ENCODE results near the gene RBMS3.

RBMS3 gene

DNA sequence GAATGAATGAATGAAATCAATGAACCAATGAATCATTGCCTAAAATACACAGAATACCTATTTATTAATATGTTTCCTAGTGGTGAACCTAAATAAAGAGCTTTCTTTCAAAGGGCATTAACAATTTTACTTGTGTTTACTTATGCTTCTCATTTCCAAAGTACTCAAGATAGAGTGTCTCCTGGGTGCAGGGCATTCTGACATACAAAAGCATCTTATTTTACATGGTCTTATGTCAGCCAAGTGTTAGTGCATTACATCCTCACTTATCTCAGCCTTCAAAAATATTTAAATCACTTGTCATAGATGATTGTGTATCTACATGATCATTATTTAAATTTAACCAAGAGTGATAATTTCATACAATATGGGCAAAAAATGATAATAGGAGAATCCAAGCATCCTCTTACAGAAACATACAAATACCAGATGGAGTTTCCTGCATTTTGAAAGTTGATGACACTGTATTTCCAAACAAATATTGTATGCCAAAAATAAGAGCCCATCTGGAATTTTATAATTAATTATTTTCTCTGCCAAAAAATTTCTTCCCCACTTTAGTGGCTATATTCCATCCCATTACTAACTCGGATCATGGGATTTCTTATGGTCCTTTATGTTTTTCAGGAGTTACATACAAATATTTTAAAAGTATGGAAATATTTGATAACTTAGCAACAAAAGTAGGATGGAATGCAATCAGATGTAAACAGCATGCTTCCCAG is 279.0 kb downstream of the RBMS3 start:
- DNase-seq (ENCODE audit: extremely low read depth in 1 of 2, low read depth in 1 of 2), result no peak

DNA sequence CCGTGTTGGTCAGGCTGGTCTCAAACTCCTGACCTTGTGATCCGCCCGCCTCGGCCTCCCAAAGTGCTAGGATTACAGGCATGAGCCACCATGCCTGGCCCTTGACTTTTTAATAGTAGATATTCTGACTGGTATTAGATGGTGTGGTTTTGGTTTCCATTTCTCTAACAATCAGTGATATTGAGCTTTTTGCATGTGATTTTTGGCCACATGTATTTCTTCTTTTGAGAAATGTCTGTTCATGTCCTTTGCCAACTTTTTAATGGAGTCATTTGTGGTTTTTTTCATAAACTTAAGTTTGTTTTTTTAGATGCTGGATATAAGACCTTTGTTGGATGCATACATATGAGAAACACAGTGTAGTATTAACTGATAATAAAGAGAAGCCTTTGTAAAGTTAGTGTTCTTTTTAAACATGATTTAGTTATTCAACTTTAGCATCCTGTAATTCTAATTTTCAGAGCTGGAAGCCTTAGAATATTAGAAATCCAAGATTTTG is 280.8 kb downstream of the RBMS3 start:
- no peak for DNase-seq (ENCODE audit: extremely low read depth in 1 of 2, low read depth in 1 of 2)

DNA sequence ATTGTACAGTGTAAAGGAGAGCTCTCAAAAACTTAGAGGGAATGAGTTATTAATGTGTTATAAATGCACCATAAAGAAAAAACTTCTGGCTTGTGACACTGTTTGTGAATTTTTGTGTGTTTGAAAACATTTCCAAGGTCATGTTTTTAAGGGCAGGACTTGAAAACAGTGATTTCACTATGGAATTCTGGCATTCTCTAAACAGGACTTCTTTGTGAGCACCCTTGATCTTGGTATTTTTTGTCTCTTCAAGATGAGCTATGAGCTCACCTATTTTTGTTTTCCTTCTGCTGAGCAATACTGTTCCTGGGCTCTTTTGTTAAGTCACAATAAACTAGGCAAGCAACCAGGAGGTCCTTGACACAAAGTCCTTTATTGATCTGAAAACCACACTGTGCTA is 284.4 kb downstream of the RBMS3 start:
- no peak for DNase-seq (ENCODE audit: extremely low read depth in 1 of 2, low read depth in 1 of 2)

DNA sequence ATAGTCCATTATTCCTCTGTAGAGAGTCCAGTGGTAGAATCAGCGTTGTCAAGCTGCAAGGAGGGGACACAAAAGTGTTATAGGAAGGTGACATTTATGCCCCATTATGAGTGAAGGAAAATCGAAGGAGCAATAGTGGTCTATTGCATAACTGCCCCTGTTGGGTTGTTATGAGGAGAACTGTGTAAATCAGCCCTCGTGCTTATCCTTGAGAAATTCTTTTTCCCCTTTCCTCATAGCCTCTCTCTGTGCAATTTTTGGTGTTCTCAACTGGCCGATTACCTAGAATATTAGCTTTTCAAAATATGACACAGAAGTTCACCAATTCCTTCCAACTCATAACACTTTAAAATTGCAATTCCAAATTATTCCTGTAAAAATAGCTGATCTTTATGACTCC is 286.6 kb downstream of the RBMS3 start:
- no peak for DNase-seq (ENCODE audit: extremely low read depth in 1 of 2, low read depth in 1 of 2)

DNA sequence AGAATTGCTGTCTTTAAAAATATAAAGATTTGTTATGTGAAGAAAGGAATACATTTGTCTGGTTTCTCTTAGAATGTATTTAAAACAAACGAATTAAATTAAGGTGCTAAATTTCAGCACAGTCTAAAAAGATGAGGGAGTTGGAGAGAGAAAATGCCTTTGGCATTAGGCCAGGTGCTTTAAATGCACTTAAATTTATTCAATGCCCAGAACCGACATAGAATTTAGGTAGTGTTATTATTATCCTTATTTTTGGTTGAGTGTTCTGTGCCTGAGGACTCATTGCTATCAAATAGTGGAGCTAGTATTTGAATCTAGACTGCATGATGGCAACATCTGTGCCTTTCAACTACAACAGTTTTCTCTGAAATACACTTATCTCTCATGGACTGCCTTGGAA is 287.5 kb downstream of the RBMS3 start:
- no peak for DNase-seq (ENCODE audit: extremely low read depth in 1 of 2, low read depth in 1 of 2)

DNA sequence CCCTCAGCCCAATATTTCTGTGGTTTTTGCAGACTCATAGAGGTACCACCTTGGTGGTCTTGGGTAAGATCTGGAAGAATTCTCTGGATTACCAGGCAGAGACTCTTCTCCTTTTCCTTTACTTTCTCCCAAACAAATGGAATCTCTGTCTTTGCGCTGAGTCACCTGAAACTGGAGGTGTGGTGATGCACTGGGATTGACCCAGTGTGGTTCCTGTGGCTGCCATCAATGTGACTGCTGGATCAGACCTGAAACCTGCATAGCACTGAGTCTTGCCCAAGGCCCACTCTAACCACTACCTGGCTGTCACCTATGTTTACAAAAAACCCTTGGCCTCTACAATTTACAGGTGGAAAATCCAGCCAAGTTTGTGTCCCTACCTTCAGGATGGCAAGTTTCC is 295.3 kb downstream of the RBMS3 start:
- no peak for DNase-seq (ENCODE audit: extremely low read depth in 1 of 2, low read depth in 1 of 2)

DNA sequence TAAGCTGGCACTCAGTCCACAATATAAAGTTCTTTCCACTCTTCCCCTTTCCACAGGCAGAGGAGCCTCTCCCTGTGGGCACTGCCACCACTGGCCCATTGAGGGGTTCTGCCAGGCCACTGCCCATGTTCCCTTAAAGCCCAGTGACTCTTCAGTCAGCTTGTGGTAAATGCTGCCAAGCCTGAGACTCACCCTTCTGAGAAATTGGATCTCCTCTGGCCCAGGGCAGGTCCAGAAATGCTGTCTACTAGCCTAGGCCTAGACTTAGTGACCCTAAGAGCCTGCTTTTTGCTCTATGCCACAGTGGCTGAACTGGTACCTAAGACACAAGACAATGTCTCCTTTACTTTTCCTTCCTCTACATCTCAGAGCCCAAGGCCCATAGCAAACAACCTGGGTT is 295.8 kb downstream of the RBMS3 start:
- no peak for DNase-seq (ENCODE audit: extremely low read depth in 1 of 2, low read depth in 1 of 2)

DNA sequence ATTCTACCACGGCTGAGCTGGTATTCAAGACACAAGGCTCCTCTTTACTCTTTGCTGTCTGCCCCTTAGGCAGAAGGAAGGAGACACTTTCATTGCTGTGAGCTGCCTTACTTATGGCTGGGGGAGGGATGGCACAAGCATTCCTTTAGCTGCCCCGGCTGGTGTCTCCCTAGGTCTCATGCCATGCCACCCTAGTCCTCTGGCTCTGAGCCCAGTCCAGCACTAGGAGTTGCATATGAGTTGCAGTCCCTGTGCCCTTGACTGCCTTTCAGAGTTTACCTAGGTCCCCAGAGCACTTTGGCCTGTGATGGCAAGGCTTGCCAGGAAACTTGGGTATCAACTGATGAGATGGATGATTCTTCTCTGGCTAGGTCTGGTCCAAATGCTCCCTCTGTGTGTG is 296.4 kb downstream of the RBMS3 start:
- DNase-seq (ENCODE audit: extremely low read depth in 1 of 2, low read depth in 1 of 2), result no peak

DNA sequence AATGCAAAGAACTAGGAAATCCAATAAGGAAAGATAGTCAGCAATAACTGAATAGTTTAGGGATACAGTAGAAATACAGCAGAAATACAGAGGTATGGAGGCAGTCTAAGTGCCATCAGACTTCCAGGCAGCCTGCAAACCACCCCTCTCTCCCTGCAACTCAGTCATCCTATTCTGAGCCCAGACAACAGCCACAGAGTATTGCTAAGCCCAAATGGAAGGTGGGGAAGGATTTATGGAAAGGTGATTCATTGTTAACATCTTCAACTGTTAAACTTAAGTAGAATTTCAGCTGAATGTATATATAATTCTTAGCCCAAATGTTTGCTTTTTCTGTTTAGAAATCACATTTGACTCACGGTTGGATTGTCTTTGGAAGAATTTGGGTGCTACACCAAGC is 300.4 kb downstream of the RBMS3 start:
- no peak for DNase-seq (ENCODE audit: extremely low read depth in 1 of 2, low read depth in 1 of 2)

DNA sequence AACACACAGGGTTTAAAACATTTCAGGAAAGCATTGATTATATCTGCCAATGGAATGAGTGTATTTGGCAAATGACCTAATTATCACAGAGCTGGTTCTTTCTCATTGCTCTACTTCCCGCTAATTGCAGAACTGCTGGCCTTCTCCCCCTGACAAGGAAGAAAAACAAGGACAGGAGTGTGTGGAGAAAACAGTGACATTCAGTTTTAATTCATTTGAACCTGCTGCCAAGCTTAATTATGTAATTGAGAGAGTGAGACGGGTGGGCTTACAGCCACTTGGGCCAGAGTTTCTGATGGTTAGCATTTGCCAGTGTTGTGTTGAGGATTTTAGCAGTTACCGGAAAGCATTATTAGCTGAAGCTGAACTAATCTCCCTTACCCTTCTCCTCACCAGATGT is 301.4 kb downstream of the RBMS3 start:
- no peak for DNase-seq (ENCODE audit: extremely low read depth in 1 of 2, low read depth in 1 of 2)

DNA sequence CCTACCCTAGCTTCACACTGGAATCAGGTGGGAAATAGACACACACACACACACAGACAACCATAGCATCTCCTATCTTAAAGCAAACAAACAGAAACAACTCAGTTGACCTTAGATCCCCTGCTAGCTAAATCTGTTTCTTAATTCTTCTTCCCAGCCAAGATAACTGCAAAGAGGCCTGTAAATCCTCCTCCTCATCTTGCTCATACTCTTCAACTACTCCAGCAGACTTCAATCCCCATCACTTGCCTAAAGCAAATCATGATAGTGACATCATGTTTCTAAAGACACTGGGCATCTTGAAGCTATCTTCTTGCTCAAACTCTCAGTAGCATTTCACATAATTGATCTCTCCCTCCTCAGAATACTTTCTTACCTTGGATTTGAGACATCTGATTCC is 303.0 kb downstream of the RBMS3 start:
- DNase-seq (ENCODE audit: extremely low read depth in 1 of 2, low read depth in 1 of 2), result no peak

DNA sequence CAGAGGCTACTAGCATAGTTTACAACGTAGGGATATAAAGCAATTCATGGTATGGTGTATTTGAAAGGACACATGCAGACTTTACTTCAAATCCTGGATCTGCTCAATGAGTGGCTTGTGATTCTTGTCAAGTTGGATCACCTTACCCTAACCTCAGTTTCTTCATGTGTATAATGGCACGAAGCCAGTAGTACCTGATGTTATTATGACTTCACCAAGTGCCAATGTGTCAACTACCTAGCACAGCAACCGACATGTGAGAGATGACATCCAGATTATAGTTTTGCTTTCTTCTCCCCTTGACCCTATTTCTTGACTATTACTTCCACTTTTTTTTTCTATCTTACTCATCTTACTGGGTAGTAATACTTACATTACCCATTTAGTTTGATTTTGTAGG is 304.5 kb downstream of the RBMS3 start:
- DNase-seq (ENCODE audit: extremely low read depth in 1 of 2, low read depth in 1 of 2), result no peak

DNA sequence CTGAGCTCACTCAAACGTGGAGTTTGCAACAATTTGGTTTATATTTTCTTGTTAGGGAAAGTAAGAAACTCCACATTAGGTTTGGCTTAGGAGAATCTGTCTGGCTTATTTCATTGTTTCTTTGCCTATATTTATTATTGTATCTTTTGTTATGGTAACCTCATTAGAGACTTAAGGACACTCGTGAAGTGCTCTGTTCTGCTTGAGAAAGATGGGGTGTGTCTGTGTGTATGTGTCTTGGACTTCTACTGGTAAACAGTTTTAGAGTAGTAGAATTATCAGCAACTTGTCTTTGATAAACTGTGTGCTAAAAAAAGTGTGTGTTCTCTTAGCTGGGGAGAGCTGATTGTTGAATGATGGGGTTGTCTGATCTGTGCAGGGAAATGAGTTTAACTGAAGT is 306.5 kb downstream of the RBMS3 start:
- DNase-seq (ENCODE audit: extremely low read depth in 1 of 2, low read depth in 1 of 2), result no peak

DNA sequence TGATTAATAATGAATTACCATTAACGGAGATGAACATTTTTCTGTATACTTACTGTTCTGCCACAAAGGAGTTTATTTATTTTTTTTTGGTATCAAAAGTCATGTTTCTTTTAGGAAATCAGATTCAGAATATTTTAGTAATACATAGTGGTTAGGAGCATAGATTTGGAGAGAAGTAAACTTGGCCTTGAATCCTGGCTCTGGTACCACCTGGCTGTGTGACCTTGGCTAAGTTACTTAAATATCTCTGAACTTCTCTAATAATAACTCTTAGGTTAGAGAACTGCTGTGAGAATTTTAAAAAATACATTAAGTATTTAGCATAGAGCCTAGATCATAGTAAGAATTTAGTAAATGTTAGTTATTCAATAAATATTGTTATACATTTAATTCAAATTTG is 309.1 kb downstream of the RBMS3 start:
- no peak for DNase-seq (ENCODE audit: extremely low read depth in 1 of 2, low read depth in 1 of 2)

DNA sequence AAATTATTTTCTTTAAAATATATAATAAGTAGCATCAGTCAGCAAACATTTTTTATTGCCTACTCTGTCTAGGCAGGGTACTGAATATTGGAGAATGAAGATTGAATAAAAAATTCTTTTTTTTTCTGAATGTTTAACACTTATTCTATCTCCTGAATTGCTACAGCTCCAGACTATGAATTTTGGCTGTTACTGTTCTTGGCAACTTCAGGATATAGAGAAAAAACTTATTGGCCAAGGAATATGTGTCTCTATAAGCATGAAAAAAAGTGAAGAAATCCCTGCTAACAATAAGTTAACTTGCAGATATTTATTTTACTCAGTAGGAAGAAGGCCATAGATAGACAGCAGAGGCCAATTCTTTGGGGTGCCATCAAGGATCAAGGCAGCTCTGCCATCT is 309.6 kb downstream of the RBMS3 start:
- DNase-seq (ENCODE audit: extremely low read depth in 1 of 2, low read depth in 1 of 2), result no peak

DNA sequence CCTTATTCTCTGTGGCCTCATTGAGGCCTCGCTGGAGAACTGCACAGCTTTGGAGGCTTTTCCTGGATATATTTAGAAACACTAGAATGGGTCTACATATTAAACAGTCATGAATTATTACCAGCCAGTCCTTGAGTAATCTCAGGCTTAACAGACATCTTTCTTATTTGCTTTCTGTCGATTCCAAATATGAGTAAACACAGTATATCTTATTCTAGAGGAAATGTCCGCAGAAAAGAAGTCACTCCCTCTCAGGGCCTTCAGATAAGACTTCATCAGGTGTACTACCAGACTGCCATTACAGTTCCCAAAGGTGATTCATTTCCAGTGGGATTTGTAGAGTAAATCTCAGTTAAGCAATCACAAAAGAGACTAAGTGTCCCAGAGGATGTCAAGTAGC is 310.7 kb downstream of the RBMS3 start:
- no peak for DNase-seq (ENCODE audit: extremely low read depth in 1 of 2, low read depth in 1 of 2)

DNA sequence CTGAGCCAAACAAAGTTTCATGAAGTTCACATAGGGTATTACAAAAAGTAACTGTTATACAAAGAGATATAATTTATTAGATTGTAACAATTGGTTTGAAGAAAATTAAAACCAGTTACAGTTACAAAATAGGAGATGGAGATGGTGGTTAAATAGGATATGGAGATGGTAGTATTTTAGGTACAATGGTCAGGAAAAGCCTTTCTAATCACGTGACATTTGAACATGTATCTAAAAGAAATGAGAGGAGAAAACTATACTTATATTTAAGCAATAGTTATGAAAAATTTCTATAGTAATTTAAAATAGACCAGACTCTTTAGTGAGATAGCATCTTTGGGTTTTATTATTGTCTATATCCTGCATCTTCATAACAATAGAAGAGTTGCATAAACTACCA is 312.9 kb downstream of the RBMS3 start:
- DNase-seq (ENCODE audit: extremely low read depth in 1 of 2, low read depth in 1 of 2), result no peak

DNA sequence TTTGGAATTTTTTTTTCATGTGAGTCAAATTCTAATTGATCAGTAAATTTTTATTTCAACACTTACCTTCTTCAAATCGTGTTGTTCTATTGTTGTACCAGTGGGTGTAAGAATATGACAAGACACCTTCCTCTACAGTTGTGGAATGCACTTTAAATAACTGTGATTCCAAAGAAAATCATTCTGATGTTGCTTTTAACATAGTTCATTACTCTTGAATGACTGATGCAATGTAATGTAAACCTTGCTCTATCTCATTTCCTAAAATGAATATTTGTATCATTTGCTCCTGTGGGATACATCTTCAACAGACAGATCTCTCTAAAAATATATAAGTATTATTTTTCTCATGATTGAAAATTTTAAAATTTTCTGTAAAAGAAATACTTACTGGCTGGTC is 313.4 kb downstream of the RBMS3 start:
- no peak for DNase-seq (ENCODE audit: extremely low read depth in 1 of 2, low read depth in 1 of 2)

DNA sequence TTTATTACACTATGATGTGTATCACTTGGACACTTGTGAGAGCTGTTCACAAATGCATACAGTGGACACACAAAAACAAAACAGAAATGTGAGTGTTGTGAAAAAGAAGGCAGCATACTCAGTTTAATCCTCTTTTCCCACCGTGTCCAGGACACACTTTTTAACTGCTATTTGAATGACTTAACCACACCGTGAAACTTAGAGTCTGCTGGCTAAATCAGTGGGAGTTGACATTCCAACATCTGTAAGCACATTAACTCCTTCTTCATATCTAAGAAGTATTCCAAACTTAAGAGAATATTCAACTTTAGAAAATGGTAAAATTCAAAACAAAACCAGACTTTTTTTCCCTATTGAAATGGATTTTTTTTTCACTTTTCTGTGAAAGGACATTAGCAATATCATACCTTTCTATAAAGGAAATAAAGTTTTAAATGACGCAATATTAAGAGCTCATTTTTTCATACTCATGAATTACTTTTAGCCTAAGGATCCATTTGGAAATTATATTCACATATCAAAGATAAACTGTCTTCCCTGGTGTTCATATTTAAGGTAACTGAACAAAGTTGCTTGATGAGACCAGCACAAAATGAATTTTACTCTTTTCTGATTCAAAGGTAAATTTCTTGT is 316.6 kb downstream of the RBMS3 start:
- no peak for DNase-seq (ENCODE audit: extremely low read depth in 1 of 2, low read depth in 1 of 2)

DNA sequence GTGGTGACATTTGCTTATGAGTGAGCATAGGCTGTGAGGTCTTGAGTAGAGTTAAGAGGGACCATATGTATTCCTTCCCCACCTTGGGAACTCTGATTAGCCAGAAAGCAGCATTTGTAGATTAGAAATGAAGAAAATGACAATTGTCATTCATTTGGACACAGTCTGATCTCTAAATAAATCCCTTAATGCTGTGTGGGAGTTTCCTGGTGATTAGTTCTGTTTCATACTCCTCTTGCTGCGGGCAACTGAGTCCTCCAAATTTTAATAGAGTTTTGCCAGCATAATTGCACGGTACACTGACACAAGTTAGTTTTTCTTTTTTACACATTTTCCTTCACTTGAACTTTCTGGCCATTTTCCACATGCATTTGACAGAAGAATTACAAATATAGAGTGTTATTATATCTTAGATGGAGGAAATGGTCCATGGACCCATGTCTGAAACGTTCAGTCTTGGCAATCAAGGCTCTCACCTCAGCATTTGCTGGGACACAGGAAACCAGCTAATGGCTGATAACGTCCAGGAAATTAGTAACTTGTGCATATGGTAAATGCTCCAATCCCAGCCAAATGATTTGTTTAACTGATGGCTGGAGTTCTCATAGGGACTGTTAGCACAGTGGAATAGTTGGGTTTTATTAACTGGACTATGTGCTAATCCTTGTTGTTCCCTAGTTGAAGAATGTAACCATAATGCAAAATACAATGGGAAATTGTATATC is 321.2 kb downstream of the RBMS3 start:
- no peak for DNase-seq (ENCODE audit: extremely low read depth in 1 of 2, low read depth in 1 of 2)

DNA sequence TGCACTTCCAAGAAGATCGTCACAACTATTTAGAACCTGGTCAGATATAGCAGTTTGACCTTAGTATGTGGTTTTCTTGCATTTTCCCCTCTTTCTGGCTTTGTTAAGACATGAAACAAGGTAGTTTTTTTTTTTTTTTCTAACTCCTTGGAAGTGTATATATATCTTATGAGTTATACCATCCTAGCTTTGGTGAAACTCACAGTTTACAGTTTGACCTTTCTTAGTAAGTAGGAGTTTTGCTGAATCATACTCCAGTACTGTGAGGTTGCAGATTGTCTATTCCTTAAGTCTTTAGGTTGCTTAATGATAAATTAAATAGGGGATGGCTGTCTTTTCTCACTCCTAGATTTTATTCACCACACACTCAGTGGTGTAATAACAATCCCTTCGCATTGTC is 325.0 kb downstream of the RBMS3 start:
- no peak for DNase-seq (ENCODE audit: extremely low read depth in 1 of 2, low read depth in 1 of 2)

DNA sequence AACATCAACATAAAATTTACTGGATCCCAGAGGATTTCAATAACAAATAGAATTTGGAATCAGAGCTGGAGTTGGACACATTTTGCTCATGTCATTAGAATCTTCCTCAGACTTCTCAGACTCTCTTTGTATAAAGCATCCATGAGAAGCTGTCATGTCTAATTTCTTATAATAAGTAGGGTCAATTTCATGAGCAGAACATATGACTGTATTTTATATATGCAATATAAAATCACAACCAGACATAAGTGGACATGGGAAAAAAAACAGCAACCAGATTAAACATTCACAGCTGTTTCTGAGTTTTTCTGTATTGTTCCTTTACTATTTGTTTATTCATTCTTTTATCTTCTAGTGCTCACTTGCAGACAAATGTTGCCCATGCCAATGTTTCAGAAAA is 325.5 kb downstream of the RBMS3 start:
- DNase-seq (ENCODE audit: extremely low read depth in 1 of 2, low read depth in 1 of 2), result no peak

Measured in activated CD8-positive, alpha-beta memory T cell treated with anti-CD3 and anti-CD28 coated beads for 1 hour (primary cell).